Testis (tissue), 3 donors: ENCODE results near the gene CHRNA10. TPM values are rescaled to one million over a fixed set of nuclear protein-coding genes. Genes with fewer than 3 reads are reported as not detected.

Experiments
- DNase-seq: peaks from one replicate; pipeline ENCODE4 v3.0.0-alpha.2; 2019
- H3K27ac ChIP-seq, 2 donors: fragments of 200-600 bp; sonication (generic); one replicate each; pipeline ENCODE4 v1.5.1; 2019
- H3K27me3 ChIP-seq: fragments of 200-600 bp; sonication (generic); one replicate; pipeline ENCODE4 v1.5.1; 2019
- H3K36me3 ChIP-seq: fragments of 200-600 bp; sonication (generic); one replicate; pipeline ENCODE4 v1.5.1; 2017; ENCODE audit warnings: low read depth; ENCODE audit errors: missing control alignments
- H3K4me1 ChIP-seq: fragments of 200-600 bp; sonication (generic); one replicate; pipeline ENCODE4 v1.5.1; 2019
- H3K4me3 ChIP-seq, 2 donors: fragments of 200-600 bp; sonication (generic); one replicate each; pipeline ENCODE4 v1.5.1; 2017 to 2019
- H3K9me3 ChIP-seq: fragments of 200-600 bp; sonication (generic); one replicate; pipeline ENCODE4 v1.5.1; 2017
- POLR2A ChIP-seq: fragments of 450-650 bp; IDR thresholded peaks from one replicate; pipeline ENCODE4 v1.6.1; 2017; ENCODE audit warnings: antibody characterized with exemption, mild to moderate bottlenecking, moderate library complexity
- whole genome bisulfite sequencing, 2 donors: methylation state at CpG; one replicate each; pipeline ENCODE4 v1.1.5; 2018; 5-methylcytosine and 5-hydroxymethylcytosine counted together
- intact Hi-C: fragments of 100-400 bp; cut with DNase I; formaldehyde crosslinking; loops from one replicate; pipeline ENCODE4 v1.15.1; 2023; ENCODE audit warnings: low total_unique reads
- polyA plus RNA-seq: library from polyadenylated mRNA; stranded (reverse); fragments of 350-450 nt; fragmentation: Illumina TruSeq; extraction: RNeasy Lipid Tissue Mini Kit (QIAGEN cat#74804); gene quantifications from one replicate; pipeline ENCODE4 v1.2.3, GENCODE V29; 2014; ENCODE audit warnings: low read depth, low replicate concordance; ENCODE audit not compliant: insufficient read depth
- total RNA-seq, 2 donors: library from RNA; depleted of rRNA; stranded (reverse); fragments of >200 nt; gene quantifications; one replicate each; pipeline ENCODE4 v1.2.3, GENCODE V29; 2016
- TF ChIP-seq, protein P1 (sequence below), 3 experiments: fragments of 450-650 bp in 2 of 3; fragments of 200-600 bp in 1 of 3; sonication (generic) in 1 of 3; IDR thresholded peaks; one replicate each; pipeline ENCODE4 v1.5.1; 2016 to 2019; ENCODE audit warnings: antibody characterized with exemption in 3 of 3, mild to moderate bottlenecking in 2 of 3, moderate library complexity in 1 of 3

Gene CHRNA10
- total and polyA plus RNA-seq, 3 donors from 2014 or later, result 1.8 to 4.5 (median 2.5) TPM

DNA sequence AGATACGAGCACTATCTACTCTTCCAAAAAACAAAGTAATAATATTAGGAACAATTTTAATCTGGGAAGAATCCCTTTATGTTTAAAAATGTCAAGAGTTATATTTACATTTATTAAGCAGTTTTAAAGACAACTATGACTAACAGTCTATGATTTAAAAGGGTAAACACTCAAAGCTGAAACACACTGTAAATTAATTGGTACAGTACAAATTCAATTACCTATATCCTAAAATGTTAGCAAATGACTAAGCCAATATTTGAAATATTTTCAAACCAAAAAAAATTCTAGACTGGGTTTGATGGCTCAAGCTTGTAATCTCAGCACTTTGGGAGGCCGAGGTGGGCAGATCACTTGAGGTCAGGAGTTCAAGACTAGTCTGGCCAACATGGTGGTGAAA is 36.0 kb upstream of the CHRNA10 start:
- Histone ChIP-seq H3K36me3 (no peaks in the 10 kb centered on the region), H3K27me3 (no peaks in the 10 kb centered on the region), H3K9me3 (no peaks in the 10 kb centered on the region), H3K27ac (no peak overlapping the region), H3K4me1 (no peaks in the 10 kb centered on the region), H3K4me3 (no peak overlapping the region)
- TF ChIP-seq POLR2A, result no peak
- TF ChIP-seq, protein P1, sequence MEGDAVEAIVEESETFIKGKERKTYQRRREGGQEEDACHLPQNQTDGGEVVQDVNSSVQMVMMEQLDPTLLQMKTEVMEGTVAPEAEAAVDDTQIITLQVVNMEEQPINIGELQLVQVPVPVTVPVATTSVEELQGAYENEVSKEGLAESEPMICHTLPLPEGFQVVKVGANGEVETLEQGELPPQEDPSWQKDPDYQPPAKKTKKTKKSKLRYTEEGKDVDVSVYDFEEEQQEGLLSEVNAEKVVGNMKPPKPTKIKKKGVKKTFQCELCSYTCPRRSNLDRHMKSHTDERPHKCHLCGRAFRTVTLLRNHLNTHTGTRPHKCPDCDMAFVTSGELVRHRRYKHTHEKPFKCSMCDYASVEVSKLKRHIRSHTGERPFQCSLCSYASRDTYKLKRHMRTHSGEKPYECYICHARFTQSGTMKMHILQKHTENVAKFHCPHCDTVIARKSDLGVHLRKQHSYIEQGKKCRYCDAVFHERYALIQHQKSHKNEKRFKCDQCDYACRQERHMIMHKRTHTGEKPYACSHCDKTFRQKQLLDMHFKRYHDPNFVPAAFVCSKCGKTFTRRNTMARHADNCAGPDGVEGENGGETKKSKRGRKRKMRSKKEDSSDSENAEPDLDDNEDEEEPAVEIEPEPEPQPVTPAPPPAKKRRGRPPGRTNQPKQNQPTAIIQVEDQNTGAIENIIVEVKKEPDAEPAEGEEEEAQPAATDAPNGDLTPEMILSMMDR (IDR thresholded peaks at IDR 0.05), result no peak
- WGBS, 2 donors, result 81 to 86% methylated on average over 2 of the region's 2 CpGs
- intact Hi-C loops, result no loop called here
- no peak for DNase-seq

- Histone ChIP-seq H3K36me3 (no peaks in the 10 kb centered on the region), H3K9me3 (no peaks in the 10 kb centered on the region), H3K4me1 (no peaks in the 10 kb centered on the region), H3K4me3 (no peak overlapping the region), H3K27me3 (no peaks in the 10 kb centered on the region), H3K27ac (no peak overlapping the region)
- no peak for DNase-seq
- intact Hi-C loops, result no loop called here
- 90% methylated on average over 3 of the region's 3 CpGs for WGBS, 2 donors
- TF ChIP-seq POLR2A, result no peak
- TF ChIP-seq, protein P1 (IDR thresholded peaks at IDR 0.05), result no peak
These were observed 32.2 kb upstream of the CHRNA10 start for GRCh38 chr11:3703383-3703782.

DNA sequence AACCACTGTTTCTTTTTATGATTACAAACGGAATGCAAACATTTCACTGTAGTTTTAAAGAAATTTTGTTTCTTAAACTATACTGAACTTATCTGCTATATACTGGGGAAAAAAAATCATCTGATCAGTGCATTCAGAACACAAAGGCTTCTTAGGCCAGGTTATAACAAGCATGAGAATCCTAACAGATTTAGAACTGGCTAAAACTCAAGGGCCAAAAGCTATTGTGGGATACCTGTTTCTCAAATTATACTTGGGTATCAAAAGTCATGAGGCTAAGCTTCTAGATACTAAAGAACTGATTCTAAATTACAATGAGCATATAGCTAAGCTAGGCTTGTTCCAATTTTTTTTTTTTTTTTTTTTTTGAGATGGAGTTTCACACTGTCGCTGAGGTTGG is 29.7 kb upstream of the CHRNA10 start:
- WGBS, 2 donors, result 86 to 94% methylated on average over 2 of the region's 2 CpGs
- no peaks in the 10 kb centered on the region for H3K36me3 ChIP-seq
- DNase-seq, result no peak

GRCh38 chr11:3700410-3700809 is 29.2 kb upstream of the CHRNA10 start:
- H3K36me3 ChIP-seq, result no peaks in the 10 kb centered on the region
- TF ChIP-seq, protein P1 (IDR thresholded peaks at IDR 0.05), result no peak
- TF ChIP-seq POLR2A, result no peak
- H3K27me3 ChIP-seq, result no peaks in the 10 kb centered on the region
- 91% methylated on average over 2 of the region's 2 CpGs for WGBS, 2 donors
- H3K27ac ChIP-seq, result no peak overlapping the region
- intact Hi-C loops, result no loop called here
- DNase-seq, result no peak
- no peaks in the 10 kb centered on the region for H3K4me1 ChIP-seq
- no peak overlapping the region for H3K4me3 ChIP-seq
- H3K9me3 ChIP-seq, result no peaks in the 10 kb centered on the region

More for the DNA sequence above, 29.7 kb upstream of the CHRNA10 start:
- no peaks in the 10 kb centered on the region for H3K9me3 ChIP-seq
- no peak overlapping the region for H3K4me3 ChIP-seq
- TF ChIP-seq, protein P1 (IDR thresholded peaks at IDR 0.05), result no peak
- no peak for TF ChIP-seq POLR2A
- H3K27ac ChIP-seq, result no peak overlapping the region
- no peaks in the 10 kb centered on the region for H3K27me3 ChIP-seq
- intact Hi-C loops, result no loop called here
- no peaks in the 10 kb centered on the region for H3K4me1 ChIP-seq

GRCh38 chr11:3686751-3687150 is 15.6 kb upstream of the CHRNA10 start:
- intact Hi-C loops, result no loop called here
- TF ChIP-seq, protein P1 (IDR thresholded peaks at IDR 0.05), result no peak
- no peak for TF ChIP-seq POLR2A
- Histone ChIP-seq H3K9me3 (no peaks in the 10 kb centered on the region), H3K27ac (no peak overlapping the region), H3K27me3 (no peaks in the 10 kb centered on the region), H3K36me3 (no peaks in the 10 kb centered on the region), H3K4me3 (no peak overlapping the region), H3K4me1 (peaks cover 4% of the 10 kb centered on the region)
- no peak for DNase-seq
- WGBS, 2 donors, result 72 to 89% methylated on average over 4 of the region's 4 CpGs
